HG03060 (cell line): ENCODE results near the gene OXNAD1.

Source experiments
- ATAC-seq: cut with Tn5 transposase; IDR thresholded peaks from one replicate; pipeline ENCODE4 v1.9.1; 2021; ENCODE audit warnings: low read depth, moderate number of reproducible peaks; ENCODE audit not compliant: unreplicated experiment

The OXNAD1 gene

DNA sequence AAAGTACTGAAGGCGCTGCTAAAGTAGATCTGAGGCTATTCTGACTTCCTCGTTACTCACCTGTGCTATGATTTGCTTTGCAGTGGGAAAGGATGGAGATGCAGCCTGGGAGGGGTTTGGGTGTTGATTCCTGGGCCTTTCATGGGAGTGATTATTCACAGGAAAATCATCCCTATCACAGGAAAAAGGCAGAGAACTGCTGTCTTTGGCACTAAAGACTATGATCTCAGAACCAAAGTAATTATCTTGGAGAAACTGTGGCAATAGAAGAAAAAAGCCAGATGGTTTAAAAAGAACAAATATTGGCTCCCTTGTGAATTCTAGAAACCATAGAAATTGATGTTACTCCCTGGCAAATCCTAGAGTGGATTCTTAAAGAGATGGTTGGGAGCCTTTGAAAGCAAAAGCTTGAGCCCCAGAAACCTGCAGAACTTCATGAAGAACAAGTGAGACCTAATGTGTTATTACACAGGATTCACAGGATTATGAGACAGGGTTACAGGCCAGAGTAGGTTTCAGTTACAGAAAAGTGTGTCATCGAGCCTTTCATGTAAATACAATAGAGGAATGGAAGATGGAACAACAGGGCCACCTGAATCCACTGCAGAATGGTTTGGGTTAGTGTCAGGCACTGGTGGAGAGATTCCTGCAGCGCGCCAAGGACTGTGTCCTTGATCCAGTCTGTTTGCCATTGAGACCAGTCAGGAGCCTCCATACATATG lies 85.7 kb downstream of the OXNAD1 start:
- ATAC-seq, result no peak

DNA sequence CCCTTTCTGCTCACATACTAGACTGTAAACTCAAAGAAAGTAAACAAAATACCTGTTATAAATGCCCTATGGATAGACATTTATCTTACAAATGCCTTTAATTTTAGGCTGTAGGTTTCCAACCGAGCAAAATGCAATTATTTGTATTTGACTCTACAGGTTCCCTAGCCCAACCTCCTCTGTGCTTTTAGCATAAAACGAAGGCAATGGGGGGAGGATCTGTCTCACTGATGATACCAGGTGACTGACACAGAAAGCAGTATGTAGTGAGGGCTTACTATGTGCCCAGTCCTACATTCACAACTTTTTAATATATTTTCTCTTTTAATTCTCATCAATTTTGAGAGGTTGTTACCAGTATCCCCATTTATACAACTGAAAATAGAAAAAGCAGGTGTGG lies 87.4 kb downstream of the OXNAD1 start:
- no peak for ATAC-seq

DNA sequence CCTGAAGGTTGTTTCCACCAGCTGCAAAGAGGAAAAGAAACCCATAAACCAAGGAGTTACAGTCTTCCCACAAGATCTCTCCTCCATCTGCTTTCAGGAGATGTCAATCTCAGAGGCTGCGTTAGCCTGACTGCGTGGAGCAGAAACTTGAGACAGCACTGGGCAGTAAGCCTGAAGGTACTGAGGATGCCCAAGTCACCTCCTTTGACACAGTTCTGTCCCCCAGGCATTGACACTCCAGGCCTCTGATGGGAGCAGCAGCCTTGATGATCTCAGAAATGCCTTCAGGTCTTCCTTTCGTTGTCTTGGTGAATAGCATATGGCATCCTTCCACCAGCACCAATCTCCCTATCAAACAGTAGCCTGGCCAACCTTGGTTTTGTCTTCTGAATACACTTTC lies 89.3 kb downstream of the OXNAD1 start:
- no peak for ATAC-seq
